HG03460 (cell line): ENCODE results near the gene ABCC11.
A peak's percentile ranks its signal among the peaks of the same experiment; 100 is the strongest.

ENCODE experiments used
- ATAC-seq: cut with Tn5 transposase; IDR thresholded peaks from one replicate; pipeline ENCODE4 v1.9.1; 2021; ENCODE audit not compliant: unreplicated experiment

ABCC11 gene

GRCh38 chr16:48133455-48134211 is 113.7 kb downstream of the ABCC11 start:
- ATAC-seq: no peak

- no peak for ATAC-seq
These were observed 114.6 kb downstream of the ABCC11 start for GRCh38 chr16:48132696-48133095.

GRCh38 chr16:48131201-48131935 is 116.0 kb downstream of the ABCC11 start:
- ATAC-seq: no peak

GRCh38 chr16:48129926-48130325 is 117.4 kb downstream of the ABCC11 start:
- no peak for ATAC-seq

- no peak for ATAC-seq
These were observed 118.6 kb downstream of the ABCC11 start for GRCh38 chr16:48128769-48129168.

- no peak for ATAC-seq
These were observed 120.3 kb downstream of the ABCC11 start for GRCh38 chr16:48126801-48127644.

GRCh38 chr16:48125888-48126287 is 121.5 kb downstream of the ABCC11 start:
- no peak for ATAC-seq

- ATAC-seq: no peak
These were observed 123.1 kb downstream of the ABCC11 start for GRCh38 chr16:48124266-48124665.

GRCh38 chr16:48123104-48123788 is 124.1 kb downstream of the ABCC11 start:
- ATAC-seq: no peak

GRCh38 chr16:48121276-48121675 is 126.1 kb downstream of the ABCC11 start:
- no peak for ATAC-seq

GRCh38 chr16:48118841-48119240 is 128.5 kb downstream of the ABCC11 start:
- ATAC-seq: no peak

- ATAC-seq: peak; percentile 82
These were observed 129.9 kb downstream of the ABCC11 start for GRCh38 chr16:48117217-48118105.
